ENCODE data around the gene ARHGEF17. TPM values are rescaled to one million over a fixed set of nuclear protein-coding genes. Genes with fewer than 3 reads are reported as not detected.

Gene ARHGEF17
- total RNA-seq = 30.7 TPM
- 69.8 TPM for polyA plus RNA-seq

GRCh38 chr11:73308003-73308960 lies at the start of gene ARHGEF17:
Gene ARHGEF17 (plus strand): TSS chr11:73308276. CDS start chr11:73308639, 363 bp downstream.
- H3K27ac ChIP-seq (ENCODE audit: low read depth) = peak within 1 kb of the TSS; percentile 82

GRCh38 chr11:73259406-73260126 lies 48.5 kb upstream of the ARHGEF17 start:
- DNase-seq (ENCODE audit: extremely low spot score) = no peak
- no peak overlapping the region for H3K4me3 ChIP-seq (ENCODE audit: low read depth, low read length)
- no peaks in the 10 kb centered on the region for H3K4me1 ChIP-seq (ENCODE audit: insufficient read depth)
- WGBS = 76% methylated on average over 3 of the region's 3 CpGs
- H3K27ac ChIP-seq (ENCODE audit: low read depth) = no peak overlapping the region
- no peaks in the 10 kb centered on the region for H3K36me3 ChIP-seq (ENCODE audit: insufficient read depth)

More at GRCh38 chr11:73308003-73308960, at the start of gene ARHGEF17:
- peak within 1 kb of the TSS; percentile 70 for H3K4me3 ChIP-seq (ENCODE audit: low read depth, low read length)
- under 1% methylated on average over 105 of the region's 105 CpGs for WGBS
- peaks cover 2% of the 10 kb centered on the region for H3K4me1 ChIP-seq (ENCODE audit: insufficient read depth)
- peak; percentile 77 for DNase-seq (ENCODE audit: extremely low spot score)
- H3K36me3 ChIP-seq (ENCODE audit: insufficient read depth) = no peaks in the 10 kb centered on the region

- DNase-seq (ENCODE audit: extremely low spot score) = no peak
These were observed 48.0 kb upstream of the ARHGEF17 start for GRCh38 chr11:73260127-73260457.

GRCh38 chr11:73262851-73263495 lies 45.1 kb upstream of the ARHGEF17 start:
- Histone ChIP-seq H3K4me1 (ENCODE audit: insufficient read depth) (no peaks in the 10 kb centered on the region), H3K27ac (ENCODE audit: low read depth) (no peak overlapping the region), H3K36me3 (ENCODE audit: insufficient read depth) (no peaks in the 10 kb centered on the region), H3K4me3 (ENCODE audit: low read depth, low read length) (no peak overlapping the region)
- WGBS = 73% methylated on average over 5 of the region's 5 CpGs
- no peak for DNase-seq (ENCODE audit: extremely low spot score)

More at GRCh38 chr11:73260127-73260457, 48.0 kb upstream of the ARHGEF17 start:
- Histone ChIP-seq H3K4me1 (ENCODE audit: insufficient read depth) (no peaks in the 10 kb centered on the region), H3K36me3 (ENCODE audit: insufficient read depth) (no peaks in the 10 kb centered on the region), H3K27ac (ENCODE audit: low read depth) (no peak overlapping the region), H3K4me3 (ENCODE audit: low read depth, low read length) (no peak overlapping the region)

- Histone ChIP-seq H3K36me3 (ENCODE audit: insufficient read depth) (no peaks in the 10 kb centered on the region), H3K4me1 (ENCODE audit: insufficient read depth) (no peaks in the 10 kb centered on the region), H3K4me3 (ENCODE audit: low read depth, low read length) (no peak overlapping the region), H3K27ac (ENCODE audit: low read depth) (no peak overlapping the region)
- DNase-seq (ENCODE audit: extremely low spot score) = no peak
- 90% methylated on average over 2 of the region's 2 CpGs for WGBS
These were observed 44.4 kb upstream of the ARHGEF17 start for GRCh38 chr11:73263640-73264039.

GRCh38 chr11:73265278-73265810 lies 42.7 kb upstream of the ARHGEF17 start:
- 91% methylated on average over 4 of the region's 4 CpGs for WGBS
- Histone ChIP-seq H3K4me3 (ENCODE audit: low read depth, low read length) (no peak overlapping the region), H3K36me3 (ENCODE audit: insufficient read depth) (no peaks in the 10 kb centered on the region), H3K27ac (ENCODE audit: low read depth) (no peak overlapping the region), H3K4me1 (ENCODE audit: insufficient read depth) (no peaks in the 10 kb centered on the region)
- DNase-seq (ENCODE audit: extremely low spot score) = no peak

GRCh38 chr11:73265853-73266645 lies 42.0 kb upstream of the ARHGEF17 start:
- 93% methylated on average over 3 of the region's 3 CpGs for WGBS
- no peaks in the 10 kb centered on the region for H3K4me1 ChIP-seq (ENCODE audit: insufficient read depth)
- H3K36me3 ChIP-seq (ENCODE audit: insufficient read depth) = no peaks in the 10 kb centered on the region
- no peak overlapping the region for H3K4me3 ChIP-seq (ENCODE audit: low read depth, low read length)
- no peak overlapping the region for H3K27ac ChIP-seq (ENCODE audit: low read depth)
- DNase-seq (ENCODE audit: extremely low spot score) = no peak

- H3K4me3 ChIP-seq (ENCODE audit: low read depth, low read length) = no peak overlapping the region
- no peak for DNase-seq (ENCODE audit: extremely low spot score)
- H3K4me1 ChIP-seq (ENCODE audit: insufficient read depth) = no peaks in the 10 kb centered on the region
- WGBS = 84% methylated on average over 4 of the region's 4 CpGs
- no peaks in the 10 kb centered on the region for H3K36me3 ChIP-seq (ENCODE audit: insufficient read depth)
- no peak overlapping the region for H3K27ac ChIP-seq (ENCODE audit: low read depth)
These were observed 41.4 kb upstream of the ARHGEF17 start for GRCh38 chr11:73266646-73267020.

GRCh38 chr11:73267122-73267846 lies 40.8 kb upstream of the ARHGEF17 start:
- Histone ChIP-seq H3K4me1 (ENCODE audit: insufficient read depth) (no peaks in the 10 kb centered on the region), H3K36me3 (ENCODE audit: insufficient read depth) (no peaks in the 10 kb centered on the region), H3K4me3 (ENCODE audit: low read depth, low read length) (no peak overlapping the region), H3K27ac (ENCODE audit: low read depth) (no peak overlapping the region)
- WGBS = 81% methylated on average over 3 of the region's 3 CpGs
- no peak for DNase-seq (ENCODE audit: extremely low spot score)

- Histone ChIP-seq H3K27ac (ENCODE audit: low read depth) (no peak overlapping the region), H3K4me3 (ENCODE audit: low read depth, low read length) (no peak overlapping the region), H3K36me3 (ENCODE audit: insufficient read depth) (no peaks in the 10 kb centered on the region), H3K4me1 (ENCODE audit: insufficient read depth) (no peaks in the 10 kb centered on the region)
- DNase-seq (ENCODE audit: extremely low spot score) = no peak
- WGBS = 93% methylated on average over 8 of the region's 8 CpGs
These were observed 40.1 kb upstream of the ARHGEF17 start for GRCh38 chr11:73267906-73268540.

GRCh38 chr11:73268671-73269271 lies 39.3 kb upstream of the ARHGEF17 start:
- Histone ChIP-seq H3K4me3 (ENCODE audit: low read depth, low read length) (no peak overlapping the region), H3K4me1 (ENCODE audit: insufficient read depth) (no peaks in the 10 kb centered on the region), H3K36me3 (ENCODE audit: insufficient read depth) (no peaks in the 10 kb centered on the region), H3K27ac (ENCODE audit: low read depth) (no peak overlapping the region)
- no peak for DNase-seq (ENCODE audit: extremely low spot score)
- 92% methylated on average over 8 of the region's 8 CpGs for WGBS
